ENCODE results near the gene ITK.

The ITK gene

DNA sequence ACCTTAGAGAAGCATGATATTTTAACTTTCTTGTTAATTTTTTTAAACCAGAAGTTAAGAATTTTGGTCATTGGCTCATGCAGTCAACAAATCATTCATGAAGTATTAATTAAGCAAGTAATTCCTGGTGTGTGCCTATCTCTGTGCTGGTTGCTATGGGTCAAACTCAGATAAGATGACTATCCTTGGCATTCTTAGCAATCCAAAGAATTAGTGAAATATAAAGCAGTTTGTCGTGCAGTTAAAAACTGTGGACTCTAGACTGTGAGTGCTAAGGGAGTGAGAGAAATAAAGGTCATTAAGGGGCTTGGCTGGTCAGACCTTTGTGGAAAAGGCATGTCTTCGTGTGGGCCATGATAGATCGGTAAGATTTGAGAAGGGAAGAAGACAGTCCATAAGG, 90.1 kb downstream of the ITK start:
- no peak overlapping the region for H3K4me3 ChIP-seq (ENCODE audit: low read length)
- TF ChIP-seq, protein P1, sequence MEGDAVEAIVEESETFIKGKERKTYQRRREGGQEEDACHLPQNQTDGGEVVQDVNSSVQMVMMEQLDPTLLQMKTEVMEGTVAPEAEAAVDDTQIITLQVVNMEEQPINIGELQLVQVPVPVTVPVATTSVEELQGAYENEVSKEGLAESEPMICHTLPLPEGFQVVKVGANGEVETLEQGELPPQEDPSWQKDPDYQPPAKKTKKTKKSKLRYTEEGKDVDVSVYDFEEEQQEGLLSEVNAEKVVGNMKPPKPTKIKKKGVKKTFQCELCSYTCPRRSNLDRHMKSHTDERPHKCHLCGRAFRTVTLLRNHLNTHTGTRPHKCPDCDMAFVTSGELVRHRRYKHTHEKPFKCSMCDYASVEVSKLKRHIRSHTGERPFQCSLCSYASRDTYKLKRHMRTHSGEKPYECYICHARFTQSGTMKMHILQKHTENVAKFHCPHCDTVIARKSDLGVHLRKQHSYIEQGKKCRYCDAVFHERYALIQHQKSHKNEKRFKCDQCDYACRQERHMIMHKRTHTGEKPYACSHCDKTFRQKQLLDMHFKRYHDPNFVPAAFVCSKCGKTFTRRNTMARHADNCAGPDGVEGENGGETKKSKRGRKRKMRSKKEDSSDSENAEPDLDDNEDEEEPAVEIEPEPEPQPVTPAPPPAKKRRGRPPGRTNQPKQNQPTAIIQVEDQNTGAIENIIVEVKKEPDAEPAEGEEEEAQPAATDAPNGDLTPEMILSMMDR (conservative IDR thresholded peaks at IDR 0.05; ENCODE audit: low read depth, low read length): no peak
- no peak for DNase-seq (ENCODE audit: low read depth)

DNA sequence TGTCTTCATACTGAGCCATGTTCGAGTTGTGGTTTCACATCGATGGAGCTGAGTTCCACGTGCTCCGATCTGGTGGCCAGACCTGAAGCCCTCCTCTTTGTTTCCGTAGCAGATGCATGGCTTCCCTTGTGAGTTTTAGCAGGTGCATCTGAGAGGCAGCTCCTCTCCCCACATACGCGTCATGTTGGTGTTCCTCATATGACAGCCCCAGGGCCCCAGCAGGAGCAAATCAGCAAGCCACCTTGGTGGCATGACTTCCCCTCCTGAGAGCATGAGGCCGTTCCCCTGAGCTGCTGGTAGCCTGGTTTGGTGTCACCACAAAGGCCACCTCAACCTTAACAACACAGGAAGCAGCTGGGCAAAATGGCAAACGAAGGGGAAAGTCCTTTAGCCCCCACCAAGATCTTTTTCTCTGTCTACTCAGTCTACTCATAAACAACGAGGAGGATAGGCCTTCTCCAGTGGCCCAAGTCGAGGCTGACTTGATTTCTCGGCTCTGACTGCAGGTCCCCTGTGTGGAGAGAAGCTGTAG, 91.2 kb downstream of the ITK start:
- H3K4me3 ChIP-seq (ENCODE audit: low read length): no peak overlapping the region
- no peak for DNase-seq (ENCODE audit: low read depth)
- TF ChIP-seq, protein P1 (conservative IDR thresholded peaks at IDR 0.05; ENCODE audit: low read depth, low read length): no peak

DNA sequence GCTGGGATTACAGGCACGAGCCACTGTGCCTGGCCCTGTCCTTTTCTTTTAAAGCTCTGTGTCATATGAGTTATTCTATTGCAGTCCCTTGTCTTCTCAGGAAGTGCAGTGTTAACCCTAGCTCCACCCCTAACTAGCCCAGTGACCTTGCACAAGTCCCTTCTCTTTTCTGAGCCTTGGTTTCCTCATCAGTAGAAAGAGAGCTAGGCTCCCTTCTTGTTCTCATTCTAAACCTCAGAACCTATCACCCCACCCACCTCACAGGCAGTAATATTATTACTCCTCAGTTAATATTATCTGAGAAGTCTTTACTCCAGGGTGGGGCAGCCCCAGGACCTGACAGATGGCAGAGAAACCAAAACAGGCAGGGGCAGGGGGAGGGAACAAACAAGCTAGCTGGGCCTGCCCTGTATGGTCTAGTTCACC, 92.5 kb downstream of the ITK start:
- TF ChIP-seq, protein P1 (conservative IDR thresholded peaks at IDR 0.05; ENCODE audit: low read depth, low read length): no peak
- DNase-seq (ENCODE audit: low read depth): no peak
- no peak overlapping the region for H3K4me3 ChIP-seq (ENCODE audit: low read length)

DNA sequence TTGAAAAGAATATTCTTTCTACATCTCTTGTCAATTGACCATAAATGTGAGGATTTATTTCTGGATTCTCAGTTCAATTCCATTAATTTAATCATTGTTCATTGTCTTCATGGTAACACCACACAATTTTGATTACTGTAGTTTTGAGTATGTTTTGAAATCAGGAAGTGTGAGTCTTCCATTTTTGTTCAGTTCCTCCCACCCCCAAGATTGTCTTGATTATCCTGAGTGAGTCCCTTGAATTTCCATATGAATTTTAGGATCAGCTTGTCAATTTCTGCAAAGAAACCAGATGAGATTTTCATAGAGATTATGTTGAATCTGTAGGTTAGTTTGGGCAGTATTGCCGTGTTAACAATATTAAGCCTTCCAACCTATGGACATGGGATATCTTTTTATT, 94.8 kb downstream of the ITK start:
- H3K4me3 ChIP-seq (ENCODE audit: low read length): no peak overlapping the region
- DNase-seq (ENCODE audit: low read depth): no peak
- TF ChIP-seq, protein P1 (conservative IDR thresholded peaks at IDR 0.05; ENCODE audit: low read depth, low read length): no peak

DNA sequence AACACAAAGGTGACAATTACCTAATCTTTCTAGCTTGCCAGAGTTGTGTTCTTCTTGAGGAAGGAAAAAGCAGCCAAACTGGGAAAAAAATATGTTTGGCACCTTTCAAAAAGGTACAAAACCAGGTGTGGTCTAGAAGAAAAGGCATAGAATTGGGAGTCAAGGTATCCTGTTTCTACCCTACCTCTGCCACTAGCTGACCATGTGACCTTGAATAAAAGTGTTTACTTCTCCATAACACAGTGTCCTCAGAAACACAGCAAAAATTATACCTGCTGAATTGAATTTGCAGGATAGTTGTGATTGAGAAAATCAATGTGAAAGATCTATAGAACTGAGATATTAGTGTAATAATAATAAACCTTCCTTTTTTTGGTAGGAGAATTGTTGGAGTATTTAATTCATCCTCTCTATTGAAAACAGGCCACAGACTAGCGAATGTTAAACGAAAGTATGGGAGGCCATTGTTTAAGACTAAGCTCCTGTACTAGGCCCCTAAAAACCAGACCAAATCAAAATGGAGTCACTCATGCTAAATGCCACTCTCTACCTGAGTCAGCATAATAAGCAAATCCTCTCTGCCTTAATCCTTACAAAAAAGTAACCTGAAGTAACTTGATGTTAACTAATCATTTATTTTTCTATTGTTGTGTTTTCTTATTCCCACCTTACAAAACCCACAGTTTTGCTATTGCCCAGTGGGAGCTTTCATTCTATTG, 97.8 kb downstream of the ITK start:
- TF ChIP-seq, protein P1 (conservative IDR thresholded peaks at IDR 0.05; ENCODE audit: low read depth, low read length): no peak
- no peak overlapping the region for H3K4me3 ChIP-seq (ENCODE audit: low read length)

DNA sequence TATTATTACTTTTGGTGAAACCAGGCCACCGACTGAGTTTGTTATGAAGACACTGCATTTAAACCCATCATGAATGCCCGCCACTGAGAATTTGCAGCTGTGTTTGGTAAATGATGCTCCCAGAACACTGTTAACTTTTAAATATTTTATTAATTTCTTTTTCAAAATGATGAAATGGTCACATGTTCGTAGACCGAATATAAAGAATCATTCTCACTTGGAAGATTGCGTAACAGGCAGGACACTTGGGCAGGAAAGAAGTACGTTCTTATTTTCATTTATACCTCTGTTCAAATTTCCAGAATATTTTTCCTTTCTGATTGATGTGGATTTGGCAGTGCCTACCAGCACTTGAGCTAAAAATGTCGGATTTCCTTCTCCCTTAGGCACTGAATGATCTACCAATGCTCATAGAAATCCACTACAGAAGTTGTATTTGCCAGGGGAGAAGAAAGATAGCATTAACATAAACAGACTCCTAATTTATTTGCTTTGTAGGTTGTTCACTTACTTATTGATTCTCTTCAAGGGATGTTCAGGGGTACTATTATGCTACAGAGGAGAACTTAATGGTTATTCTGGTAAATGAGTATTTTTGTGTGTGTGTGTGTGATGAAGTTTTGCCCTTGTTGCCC, 99.1 kb downstream of the ITK start:
- TF ChIP-seq, protein P1 (conservative IDR thresholded peaks at IDR 0.05; ENCODE audit: low read depth, low read length): no peak

More for the DNA sequence above, 97.8 kb downstream of the ITK start:
- no peak for DNase-seq (ENCODE audit: low read depth)

DNA sequence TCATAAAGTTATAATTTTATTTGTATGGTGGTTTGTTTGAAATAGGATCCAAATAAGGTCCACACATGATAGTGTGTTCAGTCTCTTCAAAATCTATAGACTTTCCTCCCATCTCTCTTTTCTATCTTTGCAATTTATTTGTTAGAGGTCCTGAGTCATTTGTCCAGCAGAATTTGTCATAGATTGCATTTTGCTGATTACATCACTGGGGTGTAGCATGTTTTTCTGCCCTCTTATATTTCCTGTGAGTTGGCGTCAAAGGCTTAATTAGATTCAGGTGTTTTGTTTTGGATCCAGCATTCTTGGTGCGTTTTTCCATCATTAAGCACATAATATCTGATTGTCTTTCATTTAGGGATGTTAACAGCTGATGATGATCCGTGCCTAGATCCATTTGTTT, 100.3 kb downstream of the ITK start:
- TF ChIP-seq, protein P1 (conservative IDR thresholded peaks at IDR 0.05; ENCODE audit: low read depth, low read length): no peak
- DNase-seq (ENCODE audit: low read depth): no peak
- no peak overlapping the region for H3K4me3 ChIP-seq (ENCODE audit: low read length)

More for the DNA sequence above, 99.1 kb downstream of the ITK start:
- no peak for DNase-seq (ENCODE audit: low read depth)
- H3K4me3 ChIP-seq (ENCODE audit: low read length): no peak overlapping the region
